SK-N-SH (cell line): ENCODE results near the gene SLX4IP. TPM values are rescaled to one million over a fixed set of nuclear protein-coding genes. Genes with fewer than 3 reads are reported as not detected.

Experiments
- EZH2phosphoT487 ChIP-seq: fragments of 200-600 bp; sonication (generic); IDR thresholded peaks from 2 replicates; pipeline ENCODE4 v1.6.1; 2017; ENCODE audit warnings: low read depth, mixed run types, mild to moderate bottlenecking, antibody characterized with exemption, moderate library complexity, borderline replicate concordance
- FOSL2 ChIP-seq: IDR thresholded peaks from 2 replicates; pipeline ENCODE4 v1.4.0; 2012; ENCODE audit warnings: low read depth, mild to moderate bottlenecking, moderate library complexity, borderline replicate concordance
- FOXJ3 ChIP-seq: sonication (generic); formaldehyde crosslinking; IDR thresholded peaks from 2 replicates; pipeline ENCODE4 v1.5.1; 2020; ENCODE audit warnings: mild to moderate bottlenecking, missing genetic modification reagents
- FOXM1 ChIP-seq: IDR thresholded peaks from 2 replicates; pipeline ENCODE4 v1.4.0; 2012; ENCODE audit warnings: low read depth, mild to moderate bottlenecking
- GABPA ChIP-seq: IDR thresholded peaks from 2 replicates; pipeline ENCODE4 v1.4.0; 2012; ENCODE audit warnings: low read depth, mild to moderate bottlenecking
- JUND ChIP-seq: IDR thresholded peaks from 2 replicates; pipeline ENCODE4 v1.4.0; 2012
- MXI1 ChIP-seq: IDR thresholded peaks from 2 replicates; pipeline ENCODE4 v1.6.1; 2012; ENCODE audit warnings: mild to moderate bottlenecking, low read depth, low read length, improper control_type of control experiment
- NFIC ChIP-seq: IDR thresholded peaks from 2 replicates; pipeline ENCODE4 v1.4.0; 2012; ENCODE audit warnings: borderline replicate concordance
- NRF1 ChIP-seq: IDR thresholded peaks from 2 replicates; pipeline ENCODE4 v1.6.1; 2012; ENCODE audit warnings: low read depth, mild to moderate bottlenecking, low read length
- RAD21 ChIP-seq: IDR thresholded peaks from 2 replicates; pipeline ENCODE4 v1.6.1; 2012; ENCODE audit warnings: mild to moderate bottlenecking, low read length
- RFX5 ChIP-seq: IDR thresholded peaks from 2 replicates; pipeline ENCODE4 v1.6.1; 2012; ENCODE audit warnings: mild to moderate bottlenecking, improper control_type of control experiment, low read length
- RXRA ChIP-seq: IDR thresholded peaks from 2 replicates; pipeline ENCODE4 v1.4.0; 2012; ENCODE audit warnings: low read depth, mild to moderate bottlenecking, borderline replicate concordance
- SMC3 ChIP-seq: IDR thresholded peaks from 2 replicates; pipeline ENCODE4 v1.6.1; 2012; ENCODE audit warnings: low read depth, low read length, improper control_type of control experiment
- TAF1 ChIP-seq: IDR thresholded peaks from 2 replicates; pipeline ENCODE4 v1.6.1; 2012; ENCODE audit warnings: low read depth, mild to moderate bottlenecking, low read length, moderate library complexity, borderline replicate concordance
- TEAD4 ChIP-seq: IDR thresholded peaks from 2 replicates; pipeline ENCODE4 v1.4.0; 2012; ENCODE audit warnings: mild to moderate bottlenecking, borderline replicate concordance; ENCODE audit not compliant: insufficient read depth
- polyA plus RNA-seq, 3 experiments: library from polyadenylated mRNA; depleted of rRNA; stranded (reverse); fragments of >200 nt; gene quantifications; 2 replicates each; pipeline ENCODE4 v1.2.3, GENCODE V29; 2012
- TF ChIP-seq, protein P1 (sequence below): fragments of 150-350 bp; IDR thresholded peaks from 2 replicates; pipeline ENCODE4 v1.6.1; 2017; ENCODE audit warnings: antibody characterized with exemption, low read length, low read depth, borderline replicate concordance
- TF ChIP-seq, protein P2 (sequence below): IDR thresholded peaks from 2 replicates; pipeline ENCODE4; 2012
- TF ChIP-seq, protein P3 (sequence below): fragments of 200-600 bp; sonication (generic); IDR thresholded peaks from 2 replicates; pipeline ENCODE4 v1.6.1; 2017; ENCODE audit warnings: antibody characterized with exemption, mild to moderate bottlenecking, moderate library complexity
- TF ChIP-seq, protein P4 (sequence below): IDR thresholded peaks from 2 replicates; pipeline ENCODE4 v1.4.0; 2012; ENCODE audit warnings: low read depth

Gene SLX4IP
- polyA plus RNA-seq, 1 of the 3 experiments (the other 2 are of a cell fraction): 1.3 TPM

DNA sequence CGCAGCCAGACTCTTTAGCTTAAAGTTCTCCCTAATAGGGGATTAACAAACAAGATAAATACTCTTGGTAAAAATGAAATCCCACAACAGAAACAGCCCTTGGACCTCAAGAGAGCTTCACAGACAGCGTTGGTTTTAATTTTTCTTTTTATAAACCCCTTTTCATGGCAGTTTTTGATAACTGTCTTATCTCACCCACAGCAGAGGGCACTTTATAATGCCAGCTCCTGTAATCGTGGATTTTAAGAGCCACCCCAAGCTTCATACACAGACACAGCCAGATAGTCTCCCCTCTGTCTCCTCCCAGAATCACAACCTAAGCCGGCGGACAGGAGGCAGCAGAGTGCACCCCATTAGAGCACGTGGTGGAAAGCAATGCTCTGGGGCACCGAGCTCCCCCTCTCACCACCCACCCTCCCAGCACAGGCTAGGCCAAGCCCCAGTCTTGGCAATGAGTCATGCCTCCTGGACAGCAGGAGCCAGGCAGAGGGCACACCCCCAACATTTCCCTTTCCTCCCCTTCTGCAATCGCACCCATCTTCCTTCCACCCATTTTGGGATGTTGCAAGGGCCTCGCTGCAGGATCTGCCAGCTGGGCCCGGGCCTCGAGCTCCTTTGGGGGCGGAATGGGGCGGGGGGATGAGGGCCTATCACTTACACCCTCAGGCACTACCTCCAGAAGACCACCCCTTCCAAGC lies 236.3 kb downstream of the SLX4IP start (continued):
- TF ChIP-seq RFX5 (no peak), JUND (peak; percentile 67), FOSL2 (peak; percentile 81), FOXM1 (no peak), GABPA (no peak), SMC3 (peak; percentile 42), RAD21 (peak; percentile 36; the same call in 1 of the 2 replicates), TEAD4 (no peak), FOXJ3 (CRISPR knock-in tag) (no peak), TAF1 (no peak), NFIC (peak; percentile 75), EZH2phosphoT487 (no peak), MXI1 (0 out of 2 replicates have a peak, but pooled peaks have one; percentile 17), RXRA (no peak), NRF1 (no peak)
- TF ChIP-seq, protein P1, sequence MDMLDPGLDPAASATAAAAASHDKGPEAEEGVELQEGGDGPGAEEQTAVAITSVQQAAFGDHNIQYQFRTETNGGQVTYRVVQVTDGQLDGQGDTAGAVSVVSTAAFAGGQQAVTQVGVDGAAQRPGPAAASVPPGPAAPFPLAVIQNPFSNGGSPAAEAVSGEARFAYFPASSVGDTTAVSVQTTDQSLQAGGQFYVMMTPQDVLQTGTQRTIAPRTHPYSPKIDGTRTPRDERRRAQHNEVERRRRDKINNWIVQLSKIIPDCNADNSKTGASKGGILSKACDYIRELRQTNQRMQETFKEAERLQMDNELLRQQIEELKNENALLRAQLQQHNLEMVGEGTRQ: no peak
- TF ChIP-seq, protein P2, sequence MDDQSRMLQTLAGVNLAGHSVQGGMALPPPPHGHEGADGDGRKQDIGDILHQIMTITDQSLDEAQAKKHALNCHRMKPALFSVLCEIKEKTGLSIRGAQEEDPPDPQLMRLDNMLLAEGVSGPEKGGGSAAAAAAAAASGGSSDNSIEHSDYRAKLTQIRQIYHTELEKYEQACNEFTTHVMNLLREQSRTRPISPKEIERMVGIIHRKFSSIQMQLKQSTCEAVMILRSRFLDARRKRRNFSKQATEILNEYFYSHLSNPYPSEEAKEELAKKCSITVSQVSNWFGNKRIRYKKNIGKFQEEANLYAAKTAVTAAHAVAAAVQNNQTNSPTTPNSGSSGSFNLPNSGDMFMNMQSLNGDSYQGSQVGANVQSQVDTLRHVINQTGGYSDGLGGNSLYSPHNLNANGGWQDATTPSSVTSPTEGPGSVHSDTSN: peak; percentile 26; the same call in 1 of the 2 replicates
- TF ChIP-seq, protein P3, sequence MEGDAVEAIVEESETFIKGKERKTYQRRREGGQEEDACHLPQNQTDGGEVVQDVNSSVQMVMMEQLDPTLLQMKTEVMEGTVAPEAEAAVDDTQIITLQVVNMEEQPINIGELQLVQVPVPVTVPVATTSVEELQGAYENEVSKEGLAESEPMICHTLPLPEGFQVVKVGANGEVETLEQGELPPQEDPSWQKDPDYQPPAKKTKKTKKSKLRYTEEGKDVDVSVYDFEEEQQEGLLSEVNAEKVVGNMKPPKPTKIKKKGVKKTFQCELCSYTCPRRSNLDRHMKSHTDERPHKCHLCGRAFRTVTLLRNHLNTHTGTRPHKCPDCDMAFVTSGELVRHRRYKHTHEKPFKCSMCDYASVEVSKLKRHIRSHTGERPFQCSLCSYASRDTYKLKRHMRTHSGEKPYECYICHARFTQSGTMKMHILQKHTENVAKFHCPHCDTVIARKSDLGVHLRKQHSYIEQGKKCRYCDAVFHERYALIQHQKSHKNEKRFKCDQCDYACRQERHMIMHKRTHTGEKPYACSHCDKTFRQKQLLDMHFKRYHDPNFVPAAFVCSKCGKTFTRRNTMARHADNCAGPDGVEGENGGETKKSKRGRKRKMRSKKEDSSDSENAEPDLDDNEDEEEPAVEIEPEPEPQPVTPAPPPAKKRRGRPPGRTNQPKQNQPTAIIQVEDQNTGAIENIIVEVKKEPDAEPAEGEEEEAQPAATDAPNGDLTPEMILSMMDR: peak; percentile 66
- TF ChIP-seq, protein P4, sequence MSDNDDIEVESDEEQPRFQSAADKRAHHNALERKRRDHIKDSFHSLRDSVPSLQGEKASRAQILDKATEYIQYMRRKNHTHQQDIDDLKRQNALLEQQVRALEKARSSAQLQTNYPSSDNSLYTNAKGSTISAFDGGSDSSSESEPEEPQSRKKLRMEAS: peak; percentile 99
